GM12878 (cell line): Measurements from ENCODE around the gene SCG2. TPM values are rescaled to one million over a fixed set of nuclear protein-coding genes. Genes with fewer than 3 reads are reported as not detected.

Experiments used
- ATAC-seq: fragments of 200-7000 bp; cut with Tn5 transposase; 3 replicates; pipeline ENCODE4 v1.9.1; 2020; ENCODE audit warnings: mild to moderate bottlenecking, moderate library complexity
- BruUV-seq: library from RNA; stranded (reverse); fragments of 400-500 nt; replicated peaks from 2 replicates; lab custom pipeline; 2021; lab: Mats Ljungman, UMichigan
- CTCF ChIA-PET: fragments of 300-600 bp; sonication (Branson Sonifier 250); formaldehyde crosslinking; extraction: SDS; loops from one replicate; lab custom pipeline; 2021; ENCODE audit warnings: inconsistent platforms; lab: Yijun Ruan, JAX
- POLR2A ChIA-PET: fragments of 350-600 bp; formaldehyde crosslinking; extraction: SDS; loops from one replicate; lab custom pipeline; 2021; ENCODE audit warnings: inconsistent platforms; lab: Charles Lee
- RAD21 ChIA-PET: fragments of 300-600 bp; sonication (Branson Sonifier 250); formaldehyde crosslinking; loops from one replicate; lab custom pipeline; 2023; ENCODE audit warnings: antibody characterized with exemption; ENCODE audit not compliant: unreplicated experiment; lab: Charles Lee
- SMC1A ChIA-PET: fragments of 300-600 bp; sonication (Branson Sonifier 250); formaldehyde crosslinking; loops from one replicate; lab custom pipeline; 2023; ENCODE audit not compliant: unreplicated experiment, uncharacterized antibody; lab: Charles Lee
- DNase-seq: peaks from one replicate; pipeline ENCODE4 v3.0.0-alpha.2; 2011; ENCODE audit warnings: low read depth, low spot score
- FAIRE-seq: peaks from 3 replicates; lab custom pipeline; 2011; peaks lifted over from hg19 to GRCh38; lab: Jason Lieb, UNC
- H2AFZ ChIP-seq: 2 replicates; pipeline ENCODE4 v1.6.0; 2011; ENCODE audit warnings: low read depth, low read length, control low read depth; ENCODE audit not compliant: control insufficient read depth
- H3K27ac ChIP-seq: 2 replicates; pipeline ENCODE4 v1.5.1; 2011; ENCODE audit warnings: control low read depth; ENCODE audit not compliant: control insufficient read depth, insufficient read depth
- H3K27me3 ChIP-seq, 2 experiments: replicated peaks in 1 of 2; 2 replicates each; pipeline versions ENCODE4 v1.6.0 to v1.6.1; 2011; ENCODE audit warnings: low read length in 1 of 2; ENCODE audit not compliant: control insufficient read depth in 2 of 2, insufficient read depth in 2 of 2
- H3K36me3 ChIP-seq, 2 experiments: 2 replicates each; pipeline ENCODE4 v1.5.1; 2011; ENCODE audit warnings: low read length in 1 of 2; ENCODE audit not compliant: control insufficient read depth in 2 of 2, insufficient read depth in 2 of 2
- H3K4me1 ChIP-seq: 2 replicates; pipeline ENCODE4 v1.6.1; 2011; ENCODE audit warnings: mild to moderate bottlenecking, low read length, moderate library complexity, mixed read lengths; ENCODE audit not compliant: control insufficient read depth, insufficient read depth
- H3K4me2 ChIP-seq: 2 replicates; pipeline ENCODE4 v1.6.0; 2011; ENCODE audit warnings: control low read depth; ENCODE audit not compliant: control insufficient read depth, insufficient read depth
- H3K4me3 ChIP-seq: fragments of 200-600 bp; sonication (generic); 2 replicates; pipeline ENCODE4 v1.5.1; 2016
- H3K79me2 ChIP-seq: 2 replicates; pipeline ENCODE4 v1.6.0; 2011; ENCODE audit warnings: low read length; ENCODE audit not compliant: control insufficient read depth, insufficient read depth
- H3K9ac ChIP-seq: 2 replicates; pipeline ENCODE4 v1.8.0; 2011; ENCODE audit warnings: low read length, control low read depth, mixed read lengths; ENCODE audit not compliant: control insufficient read depth, insufficient read depth
- H3K9me3 ChIP-seq: replicated peaks from 3 replicates; pipeline ENCODE4 v1.5.1; 2011; ENCODE audit warnings: mild to moderate bottlenecking, low read length; ENCODE audit not compliant: control insufficient read depth, insufficient read depth
- H4K20me1 ChIP-seq: 2 replicates; pipeline ENCODE4 v1.6.0; 2011; ENCODE audit not compliant: control insufficient read depth, insufficient read depth
- BRCA1 ChIP-seq: IDR thresholded peaks from 2 replicates; pipeline ENCODE4 v1.6.1; 2011; ENCODE audit warnings: low read depth, low read length, improper control_type of control experiment
- CBX3 ChIP-seq: fragments of 200-600 bp; sonication (generic); IDR thresholded peaks from 2 replicates; pipeline ENCODE4 v1.6.1; 2016; ENCODE audit warnings: low read depth, borderline replicate concordance
- CEBPB ChIP-seq, 2 experiments: fragments of 150-350 bp in 1 of 2; IDR thresholded peaks; 2 replicates each; pipeline ENCODE4 v1.6.1; 2012 to 2014; ENCODE audit warnings: low read depth in 2 of 2, low read length in 2 of 2, borderline replicate concordance in 1 of 2, inconsistent platforms in 1 of 2
- CEBPZ ChIP-seq: fragments of 150-350 bp; IDR thresholded peaks from 2 replicates; pipeline ENCODE4 v1.6.1; 2016; ENCODE audit warnings: low read depth, low read length
- E2F4 ChIP-seq: IDR thresholded peaks from 2 replicates; pipeline ENCODE4 v1.6.1; 2012; ENCODE audit warnings: low read depth, low read length, improper control_type of control experiment
- GATAD2B ChIP-seq: fragments of 450-650 bp; conservative IDR thresholded peaks from 2 replicates; pipeline ENCODE4 v1.6.1; 2017; ENCODE audit warnings: low read depth, mild to moderate bottlenecking, moderate library complexity
- IKZF1 ChIP-seq: fragments of 450-650 bp; conservative IDR thresholded peaks from 2 replicates; pipeline ENCODE4 v1.6.1; 2017; ENCODE audit warnings: antibody characterized with exemption, mild to moderate bottlenecking
- PAX8 ChIP-seq: fragments of 450-650 bp; IDR thresholded peaks from 2 replicates; pipeline ENCODE4 v1.6.1; 2017; ENCODE audit warnings: mild to moderate bottlenecking, moderate library complexity
- SMC3 ChIP-seq: IDR thresholded peaks from 2 replicates; pipeline ENCODE4 v1.6.1; 2011; ENCODE audit warnings: low read length, improper control_type of control experiment, borderline replicate concordance
- SRF ChIP-seq, 2 experiments: IDR thresholded peaks; 2 replicates each; pipeline ENCODE4 v1.6.1; 2011; ENCODE audit warnings: low read depth in 2 of 2, low read length in 2 of 2, mild to moderate bottlenecking in 1 of 2, moderate library complexity in 1 of 2
- ZNF24 ChIP-seq: fragments of 450-650 bp; IDR thresholded peaks from 2 replicates; pipeline ENCODE4 v1.6.1; 2017; ENCODE audit warnings: antibody characterized with exemption, mild to moderate bottlenecking
- ZNF384 ChIP-seq: IDR thresholded peaks from 2 replicates; pipeline ENCODE4 v1.6.1; 2012; ENCODE audit warnings: low read depth, mild to moderate bottlenecking, low read length, improper control_type of control experiment, borderline replicate concordance
- ZNF592 ChIP-seq: fragments of 450-650 bp; IDR thresholded peaks from 2 replicates; pipeline ENCODE4 v1.6.1; 2017; ENCODE audit warnings: mild to moderate bottlenecking, moderate library complexity
- WGBS: methylation state at CpG from one replicate; pipeline ENCODE4 v1.1.6; 2016; ENCODE audit warnings: low lambda C conversion rate; ENCODE audit not compliant: insufficient replicate concordance, insufficient coverage; ENCODE audit errors: missing lambda C conversion rate; 5-methylcytosine and 5-hydroxymethylcytosine counted together
- in situ Hi-C: fragments of 300-500 bp; cut with MboI; formaldehyde crosslinking; loops from 9 replicates; pipeline ENCODE4 v1.14.3; 2018; ENCODE audit warnings: mixed read lengths
- intact Hi-C: fragments of 100-400 bp; cut with micrococcal nuclease; formaldehyde crosslinking; loops from one replicate; pipeline ENCODE4 v1.14.2; 2022; ENCODE audit not compliant: unreplicated experiment
- polyA plus RNA-seq, 11 experiments: library from polyadenylated mRNA; depleted of rRNA in 4 of 11; unstranded in 6 of 11; stranded (reverse) in 5 of 11; fragments of >200 nt; fragmentation: Nextera tagmentation in 4 of 11; fragmentation: Illumina TruSeq in 1 of 11; extraction: Ambion mirVana in 4 of 11; extraction: Trizol in 1 of 11; gene quantifications; 1 replicate in 1 of 11; 2 replicates in 10 of 11; pipeline versions ENCODE4 v1.2.1 to v1.2.3, GENCODE V29; 2011 to 2016; ENCODE audit warnings: inconsistent platforms in 2 of 11, missing spikeins in 2 of 11, low read depth in 1 of 11
- total RNA-seq, 4 experiments: library from RNA; depleted of rRNA in 3 of 4; stranded (reverse); fragments of >200 nt in 3 of 4; fragmentation: Illumina TruSeq in 1 of 4; extraction: Trizol in 1 of 4; gene quantifications; 2 replicates each; pipeline versions ENCODE4 v1.2.1 to v1.2.3, GENCODE V29; 2013 to 2021
- TF ChIP-seq, protein P1 (sequence below): IDR thresholded peaks from 2 replicates; pipeline ENCODE4 v1.6.1; 2012; ENCODE audit warnings: low read length, inconsistent platforms

Gene SCG2
- total and polyA plus RNA-seq, 10 of the 15 experiments (the other 5 are each of a cell fraction or from before 2014, with no cell fraction given): 0.05 TPM; not detected in 9

DNA sequence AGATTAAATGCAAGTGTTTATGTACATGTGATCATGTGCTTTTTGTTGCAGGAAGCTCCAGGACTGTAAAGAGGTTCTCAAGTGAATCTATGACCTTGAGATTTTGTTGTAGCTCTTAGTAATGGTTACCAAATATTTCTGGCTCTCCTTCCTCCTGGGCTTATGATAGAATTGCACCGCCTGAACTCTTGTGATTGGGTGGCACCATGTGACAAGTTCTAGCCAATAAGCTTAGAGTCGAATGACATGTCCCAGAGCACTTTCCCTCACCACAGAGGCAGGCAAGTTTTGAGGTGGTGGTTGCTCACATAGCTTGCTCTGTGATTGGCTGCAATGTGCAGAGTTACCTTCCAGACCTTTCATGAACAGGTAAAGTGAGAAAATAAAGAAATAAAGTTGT lies 8.9 kb upstream of the SCG2 start (continued):
- TF ChIP-seq ZNF592: no peak
- no peak for TF ChIP-seq PAX8
- TF ChIP-seq ZNF24: no peak
- no peak for TF ChIP-seq ZNF384
- TF ChIP-seq, protein P1, sequence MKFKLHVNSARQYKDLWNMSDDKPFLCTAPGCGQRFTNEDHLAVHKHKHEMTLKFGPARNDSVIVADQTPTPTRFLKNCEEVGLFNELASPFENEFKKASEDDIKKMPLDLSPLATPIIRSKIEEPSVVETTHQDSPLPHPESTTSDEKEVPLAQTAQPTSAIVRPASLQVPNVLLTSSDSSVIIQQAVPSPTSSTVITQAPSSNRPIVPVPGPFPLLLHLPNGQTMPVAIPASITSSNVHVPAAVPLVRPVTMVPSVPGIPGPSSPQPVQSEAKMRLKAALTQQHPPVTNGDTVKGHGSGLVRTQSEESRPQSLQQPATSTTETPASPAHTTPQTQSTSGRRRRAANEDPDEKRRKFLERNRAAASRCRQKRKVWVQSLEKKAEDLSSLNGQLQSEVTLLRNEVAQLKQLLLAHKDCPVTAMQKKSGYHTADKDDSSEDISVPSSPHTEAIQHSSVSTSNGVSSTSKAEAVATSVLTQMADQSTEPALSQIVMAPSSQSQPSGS: no peak
- TF ChIP-seq SMC3: no peak
- TF ChIP-seq, all 136 proteins: peak for 0

- POLR2A ChIA-PET: no interaction called here
- no peak overlapping the region for H3K9ac ChIP-seq
- no peaks in the 10 kb centered on the region for H3K27me3 ChIP-seq
- no peak for FAIRE-seq
- CTCF ChIA-PET: no interaction called here
- H2AFZ ChIP-seq: no peak overlapping the region
- H3K27ac ChIP-seq: no peak overlapping the region
- SMC1A ChIA-PET: interaction anchor here (0.6 kb wide), 1 partner anchor 32 kb away, joined by 3 read pairs; no protein-coding TSS in a partner anchor
- no peaks in the 10 kb centered on the region for H3K36me3 ChIP-seq
- no peak for ATAC-seq
- intact Hi-C loops: no loop called here
- H4K20me1 ChIP-seq: no peaks in the 10 kb centered on the region
- in situ Hi-C loops: no loop called here
- H3K4me3 ChIP-seq: no peak overlapping the region
- WGBS: 15% methylated on average over 5 of the region's 5 CpGs
- H3K79me2 ChIP-seq: no peaks in the 10 kb centered on the region
- RAD21 ChIA-PET: no interaction called here
- no TSS peak for BruUV-seq
- H3K4me1 ChIP-seq: no peaks in the 10 kb centered on the region
- no peaks in the 10 kb centered on the region for H3K9me3 ChIP-seq
- DNase-seq: no peak
- H3K4me2 ChIP-seq: no peak overlapping the region
- TF ChIP-seq BRCA1 (no peak), IKZF1 (no peak), GATAD2B (no peak), CEBPB (IDR thresholded peaks at IDR 0.05; ENCODE audit: borderline replicate concordance in 1 of 2, low read depth in 2 of 2, low read length in 2 of 2) (no peak), E2F4 (no peak), SRF (IDR thresholded peaks at IDR 0.05; ENCODE audit: low read depth in 2 of 2, low read length in 2 of 2) (no peak), CEBPZ (no peak), CBX3 (no peak)
Measured at GRCh38 chr2:223607476-223607875, 5.3 kb upstream of the SCG2 start.
